T47D (cell line): ENCODE data around the gene PERCC1.
"Not testable (repeated sequence)": the region's sequence is repeated elsewhere in the genome, so short reads cannot be mapped to it uniquely, and the experiment has no call there.

Experiments
- DNase-seq, 2 experiments: peaks; one replicate each; pipeline versions ENCODE4 v3.0.0 to v3.0.0-alpha.2; 2011 to 2012; ENCODE audit warnings: low read depth in 1 of 2, low spot score in 1 of 2
- JUND ChIP-seq: IDR thresholded peaks from 2 replicates; pipeline ENCODE4 v1.6.1; 2012; ENCODE audit warnings: low read depth
- in situ Hi-C: cut with HindIII; loops from 2 replicates; pipeline ENCODE4 v1.10.0; 2016; ENCODE audit warnings: low sequenced_read_pairs, low pct_unique_long_range_greater_than_20kb

PERCC1 gene

DNA sequence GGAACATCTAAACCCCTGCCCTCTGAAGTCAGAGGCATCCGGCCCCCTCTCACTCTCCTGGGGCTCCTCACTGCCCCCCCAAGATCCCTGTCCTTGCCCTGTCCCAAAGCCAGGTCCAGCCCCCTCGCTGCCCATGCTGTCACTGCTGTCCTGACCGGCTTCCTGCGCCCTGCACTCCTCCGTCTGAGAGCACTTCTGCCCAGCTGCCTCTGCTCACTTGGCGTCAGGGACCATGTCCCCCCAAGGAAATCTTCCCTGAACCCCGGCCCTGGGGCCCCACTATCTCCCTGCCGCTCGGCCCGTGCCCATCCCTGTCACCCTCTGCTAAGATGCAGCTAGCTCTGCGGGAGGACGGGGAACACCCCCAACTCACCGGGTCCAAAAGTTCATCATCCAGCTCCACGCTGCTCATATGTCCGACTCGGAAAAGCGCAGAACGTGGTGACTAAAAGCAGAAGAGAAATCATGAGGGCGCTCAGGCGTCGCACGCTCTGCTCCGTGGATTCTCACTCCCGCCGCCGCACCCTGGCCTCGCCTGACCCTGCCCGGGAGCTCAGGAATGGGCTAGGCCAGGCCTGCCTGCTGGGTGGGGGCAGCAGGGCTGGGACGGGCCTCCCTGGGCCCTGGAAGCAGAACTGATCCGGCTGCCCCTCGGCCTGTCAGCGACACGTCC, 34.2 kb downstream of the PERCC1 start:
- no peak for TF ChIP-seq JUND
- in situ Hi-C loops, result no loop called here
- DNase-seq, result no peak

DNA sequence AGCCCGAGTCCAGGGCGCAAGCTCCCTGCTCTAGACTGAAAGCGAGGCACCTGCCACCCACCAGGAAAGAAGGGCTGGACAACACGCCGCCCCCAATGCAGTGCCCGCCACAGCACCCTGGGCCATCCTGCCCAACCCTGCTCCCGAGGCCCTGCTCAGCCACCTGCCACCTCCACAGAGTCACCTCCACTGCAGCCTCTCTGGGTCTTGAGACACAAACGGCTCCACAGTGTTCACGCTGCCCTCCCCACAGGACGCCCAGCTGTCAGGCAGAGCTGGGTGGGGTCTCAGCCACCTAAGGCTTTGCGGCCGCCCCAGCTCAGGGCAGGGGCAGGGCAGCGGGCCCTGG, 34.7 kb downstream of the PERCC1 start:
- DNase-seq, result no peak
- in situ Hi-C loops, result no loop called here
- TF ChIP-seq JUND, result no peak

DNA sequence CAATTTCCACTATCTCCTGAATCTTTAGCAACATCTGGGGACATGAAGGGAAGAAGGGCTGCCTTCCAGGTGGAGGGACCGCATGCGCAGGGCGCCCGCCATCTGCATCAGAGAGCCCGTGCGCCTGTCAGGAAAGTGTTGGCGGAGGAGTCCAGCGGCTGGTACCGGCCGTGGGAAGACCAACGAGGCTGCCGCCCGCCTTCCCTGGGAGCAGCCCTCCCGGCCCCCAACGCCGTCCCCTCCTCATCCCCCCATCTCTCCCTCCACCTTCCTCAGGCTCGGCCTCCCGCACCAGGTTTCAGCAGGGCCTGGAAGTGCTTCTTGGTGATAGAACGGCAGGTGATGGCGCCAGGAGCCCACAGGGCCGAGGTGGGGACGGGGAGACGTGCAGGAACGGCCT, 35.2 kb downstream of the PERCC1 start:
- TF ChIP-seq JUND, result no peak
- in situ Hi-C loops, result no loop called here
- no peak for DNase-seq

DNA sequence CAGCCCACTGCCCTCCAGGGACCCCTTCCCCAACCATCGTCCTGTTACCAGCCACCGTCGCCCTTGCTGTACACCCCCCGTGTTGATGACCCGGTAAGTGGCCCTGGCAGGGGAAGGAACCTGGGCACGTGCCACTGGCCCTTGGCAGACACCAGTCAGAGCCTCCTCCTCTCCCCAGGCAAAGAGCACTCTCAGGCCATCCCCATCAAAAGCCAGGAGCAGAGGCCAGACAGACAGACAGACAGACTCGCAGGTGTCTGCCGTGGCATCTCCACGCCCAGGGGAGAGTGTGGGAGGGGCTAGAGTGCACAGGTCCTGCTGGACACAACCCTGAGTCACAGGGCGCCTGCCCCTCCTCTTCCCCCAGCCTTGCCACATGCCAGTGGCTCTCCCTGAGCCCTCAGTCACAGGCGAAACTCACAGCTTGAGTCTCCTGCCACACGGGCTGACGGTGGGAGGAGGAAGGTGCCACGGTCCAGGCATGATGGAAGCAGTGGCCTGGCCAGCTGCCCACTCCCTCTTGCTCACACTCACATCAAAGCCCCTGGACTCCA, 36.2 kb downstream of the PERCC1 start:
- in situ Hi-C loops, result no loop called here
- TF ChIP-seq JUND, result no peak
- DNase-seq, result peak in 1 of 2 experiments; percentile 30

DNA sequence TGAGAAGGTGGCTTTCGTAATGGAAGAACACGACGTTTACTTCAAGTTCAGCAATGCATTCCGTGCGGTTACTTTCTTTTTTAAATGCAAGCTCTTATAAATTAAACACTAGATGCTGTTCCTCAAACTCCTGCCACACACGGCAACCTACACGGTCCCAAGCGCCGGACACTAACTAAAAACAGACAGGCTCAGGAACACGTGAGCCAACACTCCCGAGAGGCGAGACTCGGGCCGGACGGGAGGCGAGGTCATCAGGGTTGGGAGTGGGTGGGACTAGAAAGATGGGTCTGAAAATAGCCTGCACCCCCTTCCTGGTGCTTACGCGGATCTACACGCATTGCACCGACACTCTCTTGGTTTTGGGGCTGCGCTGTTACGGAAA, 37.5 kb downstream of the PERCC1 start:
- DNase-seq, result no peak
- in situ Hi-C loops, result no loop called here
- TF ChIP-seq JUND, result no peak

DNA sequence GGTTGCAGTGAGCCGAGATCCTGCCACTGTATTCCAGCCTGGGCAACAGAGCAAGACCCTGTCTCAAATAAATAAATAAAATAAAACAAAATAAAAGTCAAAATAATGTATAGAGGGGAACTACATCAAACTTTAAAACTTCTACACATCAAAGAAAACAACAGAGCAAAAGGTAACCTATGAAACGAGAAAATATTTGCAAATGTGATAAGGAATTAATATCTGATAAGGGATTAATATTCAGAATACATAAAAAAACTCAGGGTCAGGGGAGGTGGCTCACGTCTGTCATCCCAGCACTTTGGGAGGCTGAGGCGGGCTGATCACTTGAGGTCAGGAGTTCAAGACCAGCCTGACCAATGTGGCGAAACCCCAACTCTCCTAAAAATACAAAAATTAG, 38.3 kb downstream of the PERCC1 start:
- in situ Hi-C loops, DNase-seq: not testable (repeated sequence)

DNA sequence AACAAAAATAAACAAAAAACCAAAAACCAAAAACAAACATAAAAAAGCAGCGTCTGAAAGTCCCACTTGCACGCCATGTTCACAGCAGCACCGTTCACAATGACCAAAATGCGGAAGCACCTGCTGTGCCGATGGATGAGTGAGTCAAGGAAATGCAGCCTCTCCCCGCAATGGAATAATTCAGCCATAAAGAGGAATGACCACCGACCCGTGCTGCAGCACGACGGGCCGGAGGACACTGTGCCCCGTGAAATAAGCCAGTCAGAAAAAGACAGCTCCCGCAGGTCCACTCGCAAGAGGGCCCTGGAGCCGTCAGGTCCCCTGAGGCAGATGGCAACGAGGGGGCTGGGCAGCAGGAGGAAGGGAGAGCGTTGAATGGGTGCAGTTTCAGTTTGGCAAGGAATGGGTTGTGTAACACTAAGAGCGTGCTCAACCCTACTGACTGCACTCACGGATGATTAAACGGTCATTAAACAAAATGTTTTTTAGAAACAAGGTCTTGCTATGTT, 38.9 kb downstream of the PERCC1 start:
- no peak for DNase-seq
- no peak for TF ChIP-seq JUND
- in situ Hi-C loops, result no loop called here

DNA sequence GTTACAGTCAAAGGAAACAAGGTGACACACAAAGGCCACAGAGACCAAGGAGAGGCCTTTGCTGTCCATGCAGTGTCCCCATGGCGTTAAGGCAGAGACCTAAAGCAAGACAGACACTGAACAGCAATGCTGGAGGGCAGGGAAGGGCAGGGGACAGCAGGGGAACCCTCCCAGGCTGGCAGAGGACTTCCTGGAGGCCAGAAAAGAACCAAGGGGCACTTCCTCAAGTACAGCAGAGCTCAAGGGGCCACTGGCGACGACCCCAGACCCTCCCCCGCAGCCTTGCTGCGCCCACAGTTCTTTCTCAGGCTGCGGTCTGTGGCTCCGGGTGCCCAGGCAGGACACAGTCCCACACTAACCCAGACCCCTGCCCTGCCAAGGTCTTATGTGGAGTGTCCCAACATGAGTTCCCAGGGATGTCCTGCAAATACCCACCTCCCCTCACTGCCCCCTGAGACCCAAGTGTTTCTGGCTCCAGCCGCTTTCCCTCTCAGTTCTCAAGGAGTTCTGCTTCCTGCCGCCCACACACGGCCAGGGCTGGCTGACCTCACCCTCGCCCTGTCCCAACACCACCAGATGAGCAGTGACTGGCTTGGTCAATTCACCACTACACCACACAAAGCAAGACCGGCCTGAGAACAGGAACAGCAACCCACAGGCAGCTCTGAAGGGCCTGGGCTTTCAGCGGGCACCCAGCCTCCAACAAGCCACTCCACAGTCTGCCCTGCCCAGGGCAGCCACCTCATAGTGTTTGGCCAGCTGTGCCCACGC, 39.8 kb downstream of the PERCC1 start:
- peak in 1 of 2 experiments; percentile 89 for DNase-seq
- in situ Hi-C loops, result no loop called here
- TF ChIP-seq JUND, result no peak

DNA sequence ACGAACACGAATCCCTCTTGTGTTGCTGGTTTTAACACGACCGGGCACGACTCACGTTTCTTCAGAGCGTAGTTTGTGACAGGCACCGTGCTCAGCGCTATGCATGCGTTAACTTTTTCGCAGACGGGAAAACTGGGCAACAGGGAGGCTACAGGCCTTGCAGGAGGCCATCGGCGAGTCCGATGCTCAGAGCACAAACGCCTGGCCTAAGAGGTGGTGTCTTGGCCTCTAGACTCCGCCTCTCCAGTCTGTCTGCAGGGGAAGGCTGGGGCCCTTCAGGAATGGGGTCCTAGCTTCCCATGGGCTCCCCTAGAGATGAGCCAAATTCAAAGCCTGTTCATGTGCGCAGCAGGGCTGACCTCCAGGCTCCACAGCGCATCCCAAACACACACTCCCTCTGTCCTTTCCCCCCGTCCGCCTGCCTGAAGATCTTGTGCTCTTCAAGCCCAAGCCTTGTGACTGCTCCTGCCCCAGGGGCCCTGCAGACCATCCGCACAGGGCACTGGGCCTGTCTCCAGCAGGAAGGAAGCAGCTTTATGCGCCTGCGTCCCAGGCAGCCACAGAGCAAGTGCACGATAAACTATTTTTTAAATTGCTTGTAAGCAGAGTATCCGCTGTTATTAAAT, 40.8 kb downstream of the PERCC1 start:
- in situ Hi-C loops, result no loop called here
- TF ChIP-seq JUND, result no peak
- no peak for DNase-seq

DNA sequence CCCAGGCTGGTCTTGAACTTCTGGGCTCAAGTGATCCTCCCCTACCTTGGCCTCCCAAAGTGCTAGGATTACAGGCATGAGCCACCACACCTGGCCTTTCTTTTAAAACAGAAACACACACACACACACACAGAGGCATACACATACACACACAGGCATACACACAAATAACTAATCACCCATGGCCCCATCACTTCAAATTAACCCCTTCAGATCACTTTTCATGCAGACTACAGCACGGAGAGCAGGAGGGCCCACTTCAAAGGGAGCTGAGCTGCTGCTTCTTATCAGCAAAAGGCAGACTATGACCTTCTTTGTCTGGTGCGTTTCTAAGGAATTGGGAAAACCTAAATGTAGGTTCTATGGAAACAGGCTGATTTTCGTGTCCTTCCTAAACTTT, 42.1 kb downstream of the PERCC1 start:
- in situ Hi-C loops, result no loop called here
- no peak for TF ChIP-seq JUND
- DNase-seq, result no peak

DNA sequence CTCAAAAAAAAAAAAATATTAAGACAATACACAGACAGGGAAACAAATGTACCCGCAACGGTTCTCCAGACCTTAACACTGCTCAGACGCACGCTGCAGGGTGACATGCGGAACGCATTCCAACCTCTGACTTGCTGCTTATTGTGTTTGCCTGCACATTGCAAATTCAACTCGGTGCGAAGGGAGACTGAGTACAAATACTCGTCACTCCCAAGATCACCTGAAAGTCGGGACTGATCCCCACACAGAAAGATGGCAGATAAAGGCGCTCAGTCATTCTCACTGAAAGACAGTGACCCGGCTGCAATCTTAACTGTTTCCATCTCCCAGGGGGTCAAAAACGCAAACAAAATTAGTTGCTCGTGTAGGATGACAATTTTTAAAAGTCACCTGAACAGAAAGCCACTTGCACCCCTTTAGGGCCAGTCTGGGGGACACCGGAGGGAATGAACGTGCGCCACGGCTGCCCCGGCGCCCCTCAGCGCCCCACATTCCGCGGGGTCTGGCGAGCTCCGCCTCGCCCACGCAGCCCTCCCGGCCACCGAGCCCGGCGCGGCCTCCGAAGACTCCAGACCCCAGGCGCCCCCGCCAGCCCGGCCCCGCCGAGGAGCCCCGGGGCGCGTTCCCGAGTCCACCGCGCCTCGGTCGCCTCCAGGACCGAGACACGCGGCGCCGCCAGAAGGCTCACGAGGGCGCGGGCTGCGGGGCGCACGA, 43.4 kb downstream of the PERCC1 start:
- in situ Hi-C loops, result no loop called here
- DNase-seq, result peak; percentile 26 to 42
- TF ChIP-seq JUND, result no peak

DNA sequence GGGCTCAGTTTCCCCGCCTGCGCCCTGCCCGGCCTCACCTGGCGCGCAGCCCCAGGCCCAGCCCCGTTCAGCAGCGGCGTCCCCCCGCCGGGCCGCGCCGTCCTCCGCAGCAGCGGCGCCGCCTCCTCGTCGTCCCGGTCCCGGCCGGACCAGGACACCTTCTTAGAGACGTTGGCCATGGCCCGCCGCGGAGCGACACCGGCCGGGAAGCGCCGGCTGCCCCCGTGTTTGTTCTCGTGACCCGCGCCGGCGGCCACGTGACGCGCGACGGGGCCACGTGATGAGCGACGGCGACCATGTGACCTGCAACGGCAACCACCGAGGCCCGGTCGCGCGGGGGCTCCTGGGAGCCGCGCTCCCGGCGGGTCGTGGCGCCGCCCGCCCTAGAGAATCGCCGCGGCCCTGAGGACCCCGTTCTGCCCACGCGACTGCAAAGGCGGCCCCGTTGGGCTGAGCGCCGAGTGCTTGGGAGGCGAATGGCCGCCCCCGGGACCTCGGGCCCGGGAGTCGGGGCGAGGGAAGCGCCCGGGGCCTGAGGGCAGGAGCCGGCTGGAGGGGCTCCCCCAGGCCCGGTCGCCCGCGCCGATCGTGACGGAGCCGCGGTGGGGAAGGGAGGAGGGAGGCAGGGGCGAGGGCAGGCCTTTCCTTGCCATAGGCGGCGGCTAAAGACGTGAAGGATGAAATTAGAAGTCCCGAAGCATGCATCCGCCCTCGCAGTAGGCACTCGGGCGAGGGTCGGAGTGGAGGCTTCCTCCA, 44.1 kb downstream of the PERCC1 start, which contains the start of gene CLCN7:
CLCN7 (minus strand) TSS at position 233 of the 756 bp plus-strand sequence; CDS start at position 179, 54 bp downstream.
- in situ Hi-C loops, result no loop called here
- no peak for TF ChIP-seq JUND
- DNase-seq, result peak; percentile 90 to 97
